SK-N-SH (cell line): ENCODE results near the gene TLDC2. TPM values are rescaled to one million over a fixed set of nuclear protein-coding genes. Genes with fewer than 3 reads are reported as not detected.

Experiments
- CTCF ChIA-PET: fragments of 300-600, 350-600 bp; formaldehyde crosslinking; extraction: SDS; loops from one replicate; lab custom pipeline; 2021; lab: Yijun Ruan, JAX
- POLR2A ChIA-PET: fragments of 350-600 bp; sonication (Branson Sonifier 250); formaldehyde crosslinking; extraction: SDS; loops from one replicate; lab custom pipeline; 2020; ENCODE audit warnings: antibody characterized with exemption, inconsistent platforms; lab: Yijun Ruan, JAX
- DNase-seq: peaks from one replicate; pipeline ENCODE4 v3.0.0; 2012
- H2AFZ ChIP-seq: fragments of 200-600 bp; sonication (generic); 2 replicates; pipeline ENCODE4 v1.8.1; 2016; ENCODE audit warnings: antibody characterized with exemption, mild to moderate bottlenecking, low read depth
- H3F3A ChIP-seq: fragments of 200-600 bp; sonication (generic); replicated peaks from 2 replicates; pipeline ENCODE3; 2016; ENCODE audit warnings: antibody characterized with exemption, mild to moderate bottlenecking; ENCODE audit not compliant: insufficient read depth
- H3K27ac ChIP-seq, 2 experiments: fragments of 200-500 bp in 1 of 2; fragments of 200-600 bp in 1 of 2; sonication (Bioruptor generic) in 1 of 2; sonication (generic), shearing (Covaris generic) in 1 of 2; 2 replicates each; pipeline versions ENCODE4 v1.5.1 to v1.6.1; 2014 to 2016; ENCODE audit warnings: low read depth in 2 of 2, inconsistent platforms in 1 of 2, low read length in 1 of 2, mild to moderate bottlenecking in 1 of 2, mixed read lengths in 1 of 2
- H3K27me3 ChIP-seq: fragments of 200-600 bp; sonication (generic), shearing (Covaris generic); 2 replicates; pipeline ENCODE4 v1.6.1; 2016; ENCODE audit warnings: mixed run types; ENCODE audit not compliant: insufficient read depth
- H3K36me3 ChIP-seq, 2 experiments: fragments of 200-500 bp in 1 of 2; fragments of 200-600 bp in 1 of 2; sonication (Bioruptor generic) in 1 of 2; sonication (generic) in 1 of 2; replicated peaks in 1 of 2; 2 replicates each; pipeline versions ENCODE3 to v1.5.1; 2014 to 2016; ENCODE audit warnings: low read length in 1 of 2, mild to moderate bottlenecking in 1 of 2; ENCODE audit not compliant: insufficient read depth in 2 of 2, control insufficient read depth in 1 of 2
- H3K4me1 ChIP-seq, 2 experiments: fragments of 200-500 bp in 1 of 2; fragments of 200-600 bp in 1 of 2; sonication (Bioruptor generic) in 1 of 2; sonication (generic), shearing (Covaris generic) in 1 of 2; 2 replicates each; pipeline versions ENCODE4 v1.5.1 to v1.6.1; 2014 to 2016; ENCODE audit warnings: low read depth in 1 of 2, low read length in 1 of 2, mixed run types in 1 of 2; ENCODE audit not compliant: insufficient read depth in 2 of 2, control insufficient read depth in 1 of 2
- H3K4me2 ChIP-seq: fragments of 200-600 bp; sonication (generic), shearing (Covaris generic); 2 replicates; pipeline ENCODE4 v1.6.1; 2017; ENCODE audit warnings: mixed run types
- H3K4me3 ChIP-seq, 2 experiments: fragments of 200-500 bp in 1 of 2; fragments of 200-600 bp in 1 of 2; sonication (Bioruptor generic) in 1 of 2; sonication (generic), shearing (Covaris generic) in 1 of 2; 2 replicates each; pipeline versions ENCODE4 v1.5.1 to v1.8.1; 2014 to 2016; ENCODE audit warnings: low read depth in 2 of 2, inconsistent platforms in 1 of 2, low read length in 1 of 2, mild to moderate bottlenecking in 1 of 2, mixed read lengths in 1 of 2, moderate library complexity in 1 of 2
- H3K79me2 ChIP-seq: fragments of 200-600 bp; sonication (generic); 2 replicates; pipeline ENCODE4 v1.8.1; 2017; ENCODE audit warnings: mild to moderate bottlenecking; ENCODE audit not compliant: insufficient read depth
- H3K9ac ChIP-seq: fragments of 200-600 bp; sonication (generic); 2 replicates; pipeline ENCODE4 v1.6.1; 2017; ENCODE audit warnings: mixed run types
- H3K9me2 ChIP-seq: fragments of 200-600 bp; sonication (generic); 2 replicates; pipeline ENCODE4 v1.6.1; 2017; ENCODE audit warnings: mixed run types
- H3K9me3 ChIP-seq: fragments of 200-600 bp; sonication (generic); 2 replicates; pipeline ENCODE4 v1.6.1; 2017; ENCODE audit warnings: mixed run types, mild to moderate bottlenecking, moderate library complexity
- H4K20me1 ChIP-seq: fragments of 200-600 bp; sonication (generic); 2 replicates; pipeline ENCODE4 v1.6.1; 2017; ENCODE audit warnings: mild to moderate bottlenecking, mixed run types; ENCODE audit not compliant: insufficient read depth
- EP300 ChIP-seq, 2 experiments: IDR thresholded peaks; 2 replicates each; pipeline versions ENCODE4 v1.4.0 to v1.6.1; 2012; ENCODE audit warnings: borderline replicate concordance in 1 of 2, low read depth in 1 of 2, low read length in 1 of 2
- MXI1 ChIP-seq: IDR thresholded peaks from 2 replicates; pipeline ENCODE4 v1.6.1; 2012; ENCODE audit warnings: mild to moderate bottlenecking, low read depth, low read length, improper control_type of control experiment
- RCOR1 ChIP-seq: fragments of 150-350 bp; IDR thresholded peaks from 2 replicates; pipeline ENCODE4 v1.6.1; 2017; ENCODE audit warnings: antibody characterized with exemption, low read length
- TAF1 ChIP-seq: IDR thresholded peaks from 2 replicates; pipeline ENCODE4 v1.6.1; 2012; ENCODE audit warnings: low read depth, mild to moderate bottlenecking, low read length, moderate library complexity, borderline replicate concordance
- WGBS: methylation state at CpG from one replicate; pipeline ENCODE4 v1.1.6; 2017; ENCODE audit warnings: low lambda C conversion rate; 5-methylcytosine and 5-hydroxymethylcytosine counted together
- polyA plus RNA-seq, 3 experiments: library from polyadenylated mRNA; depleted of rRNA; stranded (reverse); fragments of >200 nt; gene quantifications; 2 replicates each; pipeline ENCODE4 v1.2.3, GENCODE V29; 2012
- TF ChIP-seq, protein P1 (sequence below): IDR thresholded peaks from 2 replicates; pipeline ENCODE4 v1.4.0; 2012; ENCODE audit warnings: low read depth
- TF ChIP-seq, protein P2 (sequence below): IDR thresholded peaks from 2 replicates; pipeline ENCODE4 v1.4.0; 2012; ENCODE audit warnings: low read depth, borderline replicate concordance
- TF ChIP-seq, protein P3 (sequence below): fragments of 150-350 bp; IDR thresholded peaks from 2 replicates; pipeline ENCODE4 v1.6.1; 2016; ENCODE audit warnings: mild to moderate bottlenecking, low read depth, low read length

TLDC2 gene
- polyA plus RNA-seq, 1 of the 3 experiments (the other 2 are of a cell fraction), result 0.02 TPM

DNA sequence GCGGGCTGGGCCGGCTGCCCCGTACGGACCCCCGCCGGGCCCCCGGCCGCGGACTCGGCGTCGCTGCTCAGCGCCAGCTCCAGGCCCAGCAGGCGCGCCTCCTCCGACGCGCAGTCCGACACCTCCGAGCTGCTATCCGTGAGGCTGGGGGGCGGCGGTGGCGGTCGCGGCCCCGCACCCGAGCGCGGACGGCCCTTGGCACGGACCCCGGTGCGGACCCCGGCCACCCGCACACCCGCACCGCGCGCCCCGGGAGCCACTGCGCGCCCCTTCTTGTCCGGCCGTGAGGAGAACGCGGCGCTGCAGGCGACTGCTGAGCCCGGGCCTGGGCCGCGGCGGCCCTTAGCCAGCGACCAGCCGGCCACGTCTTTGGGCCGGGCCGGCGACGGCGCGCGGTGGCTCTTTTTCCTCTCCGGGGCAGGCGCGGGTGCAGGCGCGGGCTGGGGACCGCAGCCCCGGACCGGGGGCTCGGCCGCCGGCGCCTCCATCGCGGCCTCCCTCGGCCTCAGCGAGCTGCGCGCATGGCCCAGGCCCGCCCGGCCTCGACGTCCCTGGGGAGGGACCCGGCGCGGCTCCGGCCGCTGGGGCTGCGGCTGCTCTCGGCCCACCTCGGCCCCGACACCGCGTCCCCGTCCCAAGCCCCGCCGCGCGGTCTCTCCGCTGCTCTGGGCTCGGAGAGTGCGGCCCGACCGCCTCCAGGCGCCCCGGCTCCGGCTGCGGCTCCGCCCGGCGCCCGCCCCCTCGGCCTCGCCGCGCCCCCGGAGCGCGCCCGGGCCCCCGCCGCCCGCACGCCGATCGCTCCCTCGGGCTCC is 12.9 kb upstream of the TLDC2 start:
- ChIA-PET POLR2A (interaction anchor here (0.6 to 1.3 kb wide), 3 partner anchors 9 to 89 kb away, joined by 3 to 5 read pairs (median 4); partner anchors contain the start of gene DSN1), CTCF (interaction anchor here (0.6 to 3.8 kb wide), 46 partner anchors 8 to 614 kb away, joined by 3 to 38 read pairs (median 5); partner anchors contain the start of genes DSN1, NDRG3, RAB5IF and TLDC2)
- no peaks in the 10 kb centered on the region for H3K9me3 ChIP-seq
- no peak overlapping the region for H2AFZ ChIP-seq
- H3K79me2 ChIP-seq, result peaks cover 54% of the 10 kb centered on the region
- H3K9ac ChIP-seq, result peak overlapping the region; percentile 78; the same call in 1 of the 2 replicates
- DNase-seq, result no peak
- peaks cover 0 to 9% of the 10 kb centered on the region in 2 experiments for H3K36me3 ChIP-seq
- no peaks in the 10 kb centered on the region for H3K27me3 ChIP-seq
- peaks cover 17 to 20% of the 10 kb centered on the region in 2 experiments; a peak in 3 of 4 replicates for H3K4me1 ChIP-seq
- no peaks in the 10 kb centered on the region for H3K9me2 ChIP-seq
- H3F3A ChIP-seq, result peaks cover 20% of the 10 kb centered on the region
- TF ChIP-seq TAF1 (peak; percentile 7; the same call in 1 of the 2 replicates), RCOR1 (no peak)
- TF ChIP-seq, protein P1, sequence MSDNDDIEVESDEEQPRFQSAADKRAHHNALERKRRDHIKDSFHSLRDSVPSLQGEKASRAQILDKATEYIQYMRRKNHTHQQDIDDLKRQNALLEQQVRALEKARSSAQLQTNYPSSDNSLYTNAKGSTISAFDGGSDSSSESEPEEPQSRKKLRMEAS, result peak; percentile 7; the same call in 1 of the 2 replicates
- TF ChIP-seq, all 33 proteins: peak for 2
- Histone ChIP-seq H4K20me1 (peaks cover 23% of the 10 kb centered on the region), H3K27ac (peak overlapping the region in 1 of 2 experiments; percentile 83; a peak in 2 of 4 replicates), H3K4me3 (peak overlapping the region; percentile 82 to 84), H3K4me2 (peak overlapping the region; percentile 95; the same call in 1 of the 2 replicates)
- no CpG with 5 or more reads among the region's 129 CpGs for WGBS

DNA sequence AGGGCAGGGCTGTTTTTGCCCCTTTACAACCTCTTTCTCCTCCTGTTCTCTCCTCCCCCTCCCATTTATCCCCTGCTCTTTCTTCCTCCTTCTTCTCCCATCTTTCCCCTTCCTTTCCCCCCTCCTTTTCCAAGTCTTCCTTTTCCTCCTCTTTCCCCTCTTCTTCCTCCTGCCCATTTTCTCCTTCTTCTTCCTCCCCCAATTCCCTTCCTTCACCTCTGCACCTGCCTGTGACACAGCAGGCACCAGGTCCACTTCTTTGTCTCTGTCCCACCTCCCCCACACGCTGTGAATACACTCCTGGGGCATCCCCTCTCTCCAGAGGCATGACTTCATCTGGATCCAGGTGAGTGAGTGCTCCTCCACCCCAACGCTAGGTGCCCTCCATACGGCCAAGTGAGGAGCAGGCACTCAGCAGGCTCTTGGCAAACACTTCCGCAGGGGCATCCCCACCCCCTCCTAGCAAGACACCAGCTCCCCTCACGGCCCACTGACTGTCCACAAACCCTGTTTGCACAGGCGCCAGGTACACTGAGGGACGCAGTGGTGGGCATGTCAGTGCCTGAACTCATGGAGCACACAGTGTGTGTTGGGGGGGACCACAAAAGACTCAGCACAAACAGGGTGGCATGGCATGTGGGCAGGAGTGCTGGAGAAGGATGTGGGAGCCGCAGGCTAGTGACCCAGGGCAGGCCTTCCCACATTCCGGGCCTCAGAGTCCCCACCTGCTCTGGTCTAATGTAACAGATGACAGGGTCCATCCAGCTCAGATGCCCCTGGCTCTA is 10.7 kb upstream of the TLDC2 start:
- ChIA-PET POLR2A (no interaction called here), CTCF (interaction anchor here (0.6 to 3.7 kb wide), 7 partner anchors 10 to 132 kb away, joined by 3 to 38 read pairs (median 5); partner anchors contain the start of genes DSN1 and TLDC2)
- TF ChIP-seq, protein P2, sequence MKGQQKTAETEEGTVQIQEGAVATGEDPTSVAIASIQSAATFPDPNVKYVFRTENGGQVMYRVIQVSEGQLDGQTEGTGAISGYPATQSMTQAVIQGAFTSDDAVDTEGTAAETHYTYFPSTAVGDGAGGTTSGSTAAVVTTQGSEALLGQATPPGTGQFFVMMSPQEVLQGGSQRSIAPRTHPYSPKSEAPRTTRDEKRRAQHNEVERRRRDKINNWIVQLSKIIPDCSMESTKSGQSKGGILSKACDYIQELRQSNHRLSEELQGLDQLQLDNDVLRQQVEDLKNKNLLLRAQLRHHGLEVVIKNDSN, result no peak
- TF ChIP-seq, protein P3, sequence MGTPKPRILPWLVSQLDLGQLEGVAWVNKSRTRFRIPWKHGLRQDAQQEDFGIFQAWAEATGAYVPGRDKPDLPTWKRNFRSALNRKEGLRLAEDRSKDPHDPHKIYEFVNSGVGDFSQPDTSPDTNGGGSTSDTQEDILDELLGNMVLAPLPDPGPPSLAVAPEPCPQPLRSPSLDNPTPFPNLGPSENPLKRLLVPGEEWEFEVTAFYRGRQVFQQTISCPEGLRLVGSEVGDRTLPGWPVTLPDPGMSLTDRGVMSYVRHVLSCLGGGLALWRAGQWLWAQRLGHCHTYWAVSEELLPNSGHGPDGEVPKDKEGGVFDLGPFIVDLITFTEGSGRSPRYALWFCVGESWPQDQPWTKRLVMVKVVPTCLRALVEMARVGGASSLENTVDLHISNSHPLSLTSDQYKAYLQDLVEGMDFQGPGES, result no peak
- no peak for TF ChIP-seq MXI1
- TF ChIP-seq EP300 (IDR thresholded peaks at IDR 0.05; ENCODE audit: borderline replicate concordance in 1 of 2, low read depth in 1 of 2, low read length in 1 of 2), result no peak
- Histone ChIP-seq H3K27ac (no peak overlapping the region), H3K79me2 (peaks cover 34% of the 10 kb centered on the region), H3K9me3 (no peaks in the 10 kb centered on the region), H4K20me1 (peaks cover 16% of the 10 kb centered on the region; the same call in 1 of the 2 replicates), H3K9ac (no peak overlapping the region), H3K27me3 (no peaks in the 10 kb centered on the region), H3K4me2 (no peak overlapping the region), H3K4me1 (peaks cover 15 to 16% of the 10 kb centered on the region in 2 experiments; a peak in 3 of 4 replicates), H3K36me3 (peaks cover 0 to 6% of the 10 kb centered on the region in 2 experiments), H3K4me3 (no peak overlapping the region), H3F3A (peaks cover 13% of the 10 kb centered on the region), H2AFZ (no peak overlapping the region), H3K9me2 (no peaks in the 10 kb centered on the region)
- DNase-seq, result no peak
- 90% methylated on average over 4 of the region's 9 CpGs for WGBS
